NCI-H69 (cell line): Measurements from ENCODE around the gene OR52W1.
"Not testable (repeated sequence)": the region's sequence is repeated elsewhere in the genome, so short reads cannot be mapped to it uniquely, and the experiment has no call there.

Experiments used
- DNase-seq: peaks from one replicate; lab custom pipeline; 2025; lab: John Stamatoyannopoulos, UW

OR52W1 gene

DNA sequence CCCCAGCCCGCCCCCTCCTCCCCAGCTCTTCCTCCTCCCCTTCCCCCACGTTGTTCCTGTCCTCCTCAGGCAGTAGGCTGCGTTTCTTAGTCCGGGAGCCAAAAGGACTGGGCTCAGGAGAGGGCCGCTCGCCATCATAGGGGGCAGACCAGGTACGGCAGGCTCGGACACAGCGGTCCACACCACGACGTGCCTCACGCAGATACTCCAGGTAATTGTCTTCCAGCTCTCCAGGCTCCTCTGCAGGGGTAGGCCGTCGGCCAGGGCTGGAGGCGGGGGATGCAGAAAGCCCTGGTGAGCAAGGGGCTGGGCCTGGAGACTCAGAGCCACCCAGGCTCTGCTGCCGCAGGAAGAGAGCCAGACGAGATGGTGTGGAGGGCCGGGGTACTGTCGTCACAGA, 18.7 kb downstream of the OR52W1 start:
- DNase-seq: no peak

DNA sequence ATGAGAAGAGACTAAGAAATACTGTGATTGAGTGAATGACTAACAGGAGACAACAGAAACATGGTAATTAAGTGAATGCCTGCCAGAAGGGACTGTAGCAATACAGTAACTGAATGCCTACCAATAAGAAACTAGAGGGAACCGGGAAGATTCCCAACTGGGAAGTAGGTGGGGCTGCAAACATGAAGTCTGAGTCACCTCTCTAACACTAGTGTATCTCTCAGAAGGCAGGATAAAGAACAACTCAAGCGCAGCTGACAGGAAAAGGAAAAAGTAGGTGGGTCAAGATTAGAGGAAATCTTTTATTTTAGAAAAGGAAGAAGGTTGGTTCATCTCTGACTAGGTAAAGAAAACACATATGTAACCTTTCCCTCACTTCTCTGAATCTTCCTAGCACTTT, 20.3 kb downstream of the OR52W1 start:
- DNase-seq: peak; percentile 5

DNA sequence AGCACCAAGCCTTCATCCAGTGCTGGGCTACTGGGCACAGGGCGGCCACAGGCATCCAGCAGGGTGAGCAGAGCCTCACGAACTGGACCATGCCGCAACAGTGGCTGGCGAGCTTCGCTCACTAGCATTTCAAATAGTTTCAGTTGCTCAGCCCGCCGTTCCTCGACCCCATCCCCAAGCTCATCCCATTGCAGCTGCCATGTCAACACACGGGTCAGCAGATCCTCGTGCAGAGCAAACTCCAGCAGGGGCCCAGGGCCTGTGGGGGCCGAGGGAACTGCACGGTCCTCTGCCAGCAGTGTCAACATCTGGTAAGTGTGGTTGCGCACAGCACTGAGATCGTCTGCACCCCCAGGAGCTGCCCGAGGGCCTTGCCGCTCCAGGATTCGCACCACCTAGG, 24.8 kb downstream of the OR52W1 start:
- no peak for DNase-seq

DNA sequence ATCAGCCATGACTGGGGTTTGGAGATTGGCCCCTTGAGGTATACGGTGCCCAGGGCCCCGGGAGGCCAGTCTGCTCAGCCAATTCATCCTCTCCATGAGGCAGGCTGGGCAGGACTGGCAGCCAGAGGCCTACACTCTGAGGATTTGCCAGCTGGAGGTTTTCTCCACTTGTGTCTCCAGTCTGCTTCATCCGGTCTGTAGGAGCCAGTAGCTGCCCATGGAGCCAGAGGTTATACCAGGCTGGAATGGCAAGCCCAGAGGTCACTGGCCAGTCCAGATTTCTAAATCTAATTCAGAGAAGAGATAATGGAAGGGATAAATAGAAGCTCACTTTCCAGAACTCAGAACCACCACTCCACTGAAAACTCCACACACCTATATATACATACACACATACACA, 25.4 kb downstream of the OR52W1 start:
- no peak for DNase-seq

DNA sequence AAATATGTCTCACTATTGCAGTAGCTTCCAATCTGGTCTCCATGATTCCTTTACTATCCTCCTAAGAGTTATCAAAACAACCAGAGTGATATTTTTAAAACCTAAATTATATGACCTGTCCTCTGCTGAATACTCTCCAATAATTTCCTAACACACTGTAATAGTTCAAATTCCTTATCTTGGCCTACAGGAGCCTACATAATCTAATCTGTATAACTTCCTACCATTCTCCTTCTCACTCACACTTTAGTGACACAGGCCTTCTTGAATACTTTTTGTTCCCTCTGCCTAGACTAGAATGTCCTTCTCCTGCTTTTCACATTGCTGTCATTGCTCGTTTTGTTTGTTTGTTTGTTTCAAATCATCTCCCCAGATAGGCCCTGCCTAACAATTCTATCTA, 26.0 kb downstream of the OR52W1 start:
- DNase-seq: no peak

DNA sequence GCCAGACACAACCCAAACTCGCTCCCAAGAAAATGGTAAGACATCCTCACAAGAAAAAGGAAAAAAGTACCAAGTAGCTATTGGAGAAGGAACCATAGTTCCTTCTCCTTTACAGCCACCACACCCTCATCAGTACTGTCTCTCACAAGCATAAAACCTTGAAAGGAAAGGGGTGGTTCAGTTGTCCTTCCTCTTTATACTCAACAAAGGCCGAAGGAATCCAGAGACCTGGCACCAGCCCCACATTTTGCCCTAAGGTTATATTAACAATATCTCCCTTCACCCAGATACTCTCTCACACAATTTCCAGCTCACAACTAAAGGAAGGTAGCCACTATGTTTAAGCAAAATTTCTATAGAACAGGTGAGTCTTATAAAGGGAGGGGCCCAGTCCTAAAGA, 26.9 kb downstream of the OR52W1 start:
- DNase-seq: no peak

DNA sequence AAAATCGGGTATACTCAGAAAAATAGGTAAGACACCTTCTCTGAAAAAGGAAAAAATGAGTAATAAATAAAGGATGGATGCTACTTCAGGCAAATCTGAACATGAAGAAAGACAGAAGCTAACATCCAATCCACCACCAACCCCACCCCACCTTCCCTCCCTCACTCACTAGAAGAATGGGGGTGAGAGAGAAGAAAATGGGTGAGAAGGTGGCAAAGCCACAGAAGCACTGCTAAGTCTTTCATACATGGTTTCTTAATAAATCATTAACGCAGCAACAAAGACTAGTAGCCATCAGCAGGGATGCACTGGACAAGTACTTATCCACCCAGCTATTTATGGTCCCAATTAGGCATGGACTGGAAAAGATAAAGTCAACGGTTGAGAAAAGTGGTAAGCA, 29.5 kb downstream of the OR52W1 start:
- DNase-seq: no peak

DNA sequence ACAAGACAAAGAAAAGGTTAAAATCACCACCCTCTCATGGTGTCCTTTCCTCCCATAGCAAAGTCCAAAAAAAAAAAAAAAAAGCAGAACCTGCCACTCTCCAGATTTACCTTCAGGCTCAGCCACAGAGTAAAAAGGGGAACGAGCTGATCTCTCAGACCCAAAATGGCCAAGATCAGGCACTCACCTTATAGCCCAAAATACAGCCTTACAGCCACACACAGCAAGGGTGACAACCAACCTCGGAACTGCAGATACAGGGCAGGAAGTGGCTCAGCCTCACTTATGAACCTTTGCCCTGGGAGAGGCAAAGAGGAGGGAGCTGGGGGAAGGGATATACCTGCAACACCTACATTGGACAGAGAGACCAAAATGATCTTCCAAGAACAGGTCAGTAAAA, 30.9 kb downstream of the OR52W1 start:
- DNase-seq: no peak

DNA sequence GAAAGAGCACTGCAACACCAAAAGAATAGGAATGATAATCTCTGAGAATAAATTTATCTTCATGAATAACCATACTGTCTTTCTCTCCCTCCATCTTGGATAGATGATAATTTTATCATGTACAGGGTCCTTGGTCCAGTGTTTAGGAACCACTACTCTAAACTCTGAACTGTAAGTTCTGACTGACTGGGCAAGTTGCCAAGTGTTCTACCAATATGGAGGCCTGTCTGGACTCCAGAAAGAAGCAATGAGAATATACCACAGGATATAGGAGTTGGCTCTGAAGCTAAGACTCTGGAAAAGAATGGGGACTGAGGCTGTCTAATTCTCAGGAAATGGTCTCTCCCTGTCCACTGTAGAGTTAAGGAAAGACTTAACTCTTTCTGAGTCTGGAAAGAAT, 33.9 kb downstream of the OR52W1 start:
- DNase-seq: peak; percentile 20

DNA sequence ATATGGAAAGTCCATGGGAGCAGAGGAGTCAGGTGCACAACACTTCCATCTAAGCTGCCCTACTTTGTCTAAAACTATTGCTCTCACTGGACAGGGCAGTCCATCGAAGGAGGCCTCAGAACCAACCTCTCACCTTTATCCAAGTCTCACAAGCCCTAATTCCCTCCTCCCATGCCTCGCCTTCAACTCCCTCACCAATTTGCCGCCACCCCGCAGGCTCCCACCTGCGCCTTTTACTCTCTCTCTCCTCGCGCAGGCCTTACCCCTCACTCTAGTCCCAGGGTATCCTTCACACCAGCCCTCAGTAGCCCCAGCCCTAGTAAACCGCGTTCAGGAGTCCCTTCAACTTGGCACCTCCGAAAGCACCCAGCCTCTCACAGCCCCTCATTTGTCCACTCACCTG, 35.0 kb downstream of the OR52W1 start:
- peak; percentile 71 for DNase-seq

DNA sequence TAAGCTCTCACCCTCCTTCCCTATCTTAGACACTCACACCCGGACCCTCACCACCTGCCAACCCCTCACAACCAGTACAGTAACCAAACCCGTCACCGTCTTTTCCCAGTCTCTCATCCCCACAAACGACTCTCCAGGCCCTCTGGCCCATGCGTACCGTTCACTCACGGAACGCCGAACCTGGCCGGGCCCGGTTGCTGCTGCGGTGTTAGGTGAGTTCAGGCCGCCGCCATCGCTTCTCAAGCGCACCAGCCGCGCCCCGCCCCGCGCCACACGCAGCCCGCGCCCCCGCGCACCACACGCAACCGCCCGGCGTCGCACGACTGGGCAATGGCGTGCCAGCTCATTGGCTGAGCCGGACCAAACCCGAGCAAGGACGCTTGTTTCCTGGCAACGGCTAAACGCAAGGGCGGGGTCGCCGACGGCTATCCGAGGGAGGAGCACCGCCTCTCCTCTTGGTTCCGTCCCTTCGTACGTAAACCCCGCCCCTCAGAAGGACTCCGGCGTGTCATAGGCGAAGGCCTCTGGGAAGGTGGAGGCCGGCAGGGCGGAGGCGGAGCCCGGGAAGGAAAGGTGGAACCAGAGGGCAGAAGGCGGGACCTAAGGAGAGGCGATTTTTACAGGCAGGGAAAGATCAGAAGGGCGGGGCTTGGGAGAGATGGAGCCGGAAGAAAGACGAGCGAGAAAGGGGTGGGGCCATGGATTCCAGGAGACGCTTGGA, 35.5 kb downstream of the OR52W1 start, which contains the start of gene FHIP1B:
TSS of gene FHIP1B (minus strand) at position 250 of the 721 bp plus-strand sequence. CDS start 10,120 bp downstream, outside the sequence.
- peak; percentile 100 for DNase-seq

DNA sequence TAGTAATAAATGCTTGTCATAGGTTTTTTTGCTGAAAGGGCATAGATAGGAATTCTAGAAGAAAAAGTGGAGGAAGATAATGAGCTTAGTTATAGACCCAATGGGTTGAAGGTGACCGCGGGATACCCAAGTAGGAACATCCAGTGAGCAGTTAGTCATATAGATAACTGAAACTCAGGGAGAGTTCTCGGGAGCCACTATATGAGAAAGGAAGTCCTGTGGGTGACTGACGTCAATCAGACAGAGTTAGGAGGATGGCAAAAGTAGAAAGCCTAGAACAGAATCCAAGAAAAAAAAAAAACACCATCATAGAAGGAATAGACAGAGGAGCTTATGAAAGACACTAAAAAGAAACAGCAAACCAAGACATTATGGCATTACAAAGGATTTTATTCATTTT, 38.2 kb downstream of the OR52W1 start:
- no peak for DNase-seq

DNA sequence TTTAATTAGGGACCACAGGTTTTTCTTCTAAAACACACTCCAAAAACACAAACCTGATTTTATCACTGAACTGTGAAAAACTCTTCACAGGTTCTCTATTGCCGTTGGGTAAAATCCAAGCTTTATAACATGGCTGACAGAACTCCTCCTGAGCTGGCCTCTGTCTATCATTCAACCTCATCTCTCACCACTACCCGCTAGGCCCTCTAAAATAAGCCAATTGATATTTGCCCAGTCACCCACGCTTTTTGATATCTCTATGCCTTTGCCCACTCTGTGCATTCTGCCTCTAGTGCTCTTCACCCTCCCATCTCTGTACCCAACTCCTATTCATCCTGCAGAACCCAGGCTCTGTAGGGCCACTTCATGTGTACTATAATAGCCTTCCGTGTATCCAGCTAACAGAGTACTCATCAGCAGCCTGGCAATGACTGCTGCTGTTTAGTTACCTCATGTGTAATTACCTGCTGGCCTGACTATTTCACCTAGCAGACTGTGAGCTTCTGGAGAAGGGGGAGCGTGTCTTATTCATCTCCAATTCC, 38.8 kb downstream of the OR52W1 start:
- DNase-seq: peak; percentile 74

DNA sequence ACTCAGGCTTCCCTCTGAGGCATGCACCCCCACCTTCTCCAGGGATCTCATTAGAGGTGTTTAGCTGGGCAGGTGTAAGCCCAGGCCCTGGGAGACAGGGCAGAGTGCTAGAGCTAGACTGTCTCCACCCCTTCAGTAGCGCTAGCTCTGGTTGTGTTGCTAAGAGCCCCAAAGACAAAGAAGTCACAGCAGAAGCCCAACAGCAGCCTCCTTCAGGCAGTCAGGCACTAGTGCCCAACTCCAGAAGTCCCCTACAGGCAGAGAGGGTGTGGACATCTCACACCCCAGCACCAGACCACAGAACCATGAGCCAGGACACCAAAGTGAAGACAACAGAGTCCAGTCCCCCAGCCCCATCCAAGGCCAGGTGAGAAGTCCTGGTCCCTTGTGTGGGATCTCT, 39.9 kb downstream of the OR52W1 start, which contains the start of gene CNGA4:
TSS of gene CNGA4 (plus strand) at position 188 of the 400 bp plus-strand sequence. CDS start at position 306, 118 bp downstream.
- peak; percentile 76 for DNase-seq

DNA sequence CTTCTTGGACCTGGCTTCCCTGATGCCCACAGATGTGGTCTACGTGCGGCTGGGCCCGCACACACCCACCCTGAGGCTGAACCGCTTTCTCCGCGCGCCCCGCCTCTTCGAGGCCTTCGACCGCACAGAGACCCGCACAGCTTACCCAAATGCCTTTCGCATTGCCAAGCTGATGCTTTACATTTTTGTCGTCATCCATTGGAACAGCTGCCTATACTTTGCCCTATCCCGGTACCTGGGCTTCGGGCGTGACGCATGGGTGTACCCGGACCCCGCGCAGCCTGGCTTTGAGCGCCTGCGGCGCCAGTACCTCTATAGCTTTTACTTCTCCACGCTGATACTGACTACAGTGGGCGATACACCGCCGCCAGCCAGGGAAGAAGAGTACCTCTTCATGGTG, 41.1 kb downstream of the OR52W1 start:
- DNase-seq: no peak

DNA sequence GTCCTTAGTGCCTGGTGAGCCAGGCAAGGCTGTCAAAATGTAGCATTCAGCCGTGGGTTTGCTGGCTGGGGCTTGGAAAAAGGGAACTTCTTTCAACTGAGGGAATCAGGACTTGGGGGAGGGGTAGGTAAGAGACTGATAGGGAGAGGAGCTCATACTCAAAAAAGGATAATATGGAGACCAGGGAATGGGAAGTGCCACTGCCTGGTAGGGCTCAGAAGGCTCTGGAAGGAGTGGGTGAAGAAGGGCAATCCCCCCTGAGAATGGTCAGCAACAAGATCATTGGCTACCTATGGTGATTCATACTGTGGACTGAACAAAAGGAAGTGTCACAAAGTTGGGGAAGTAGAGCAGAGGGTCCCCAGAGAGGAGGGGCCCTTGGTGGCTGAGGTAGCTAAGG, 41.8 kb downstream of the OR52W1 start:
- DNase-seq: no peak

DNA sequence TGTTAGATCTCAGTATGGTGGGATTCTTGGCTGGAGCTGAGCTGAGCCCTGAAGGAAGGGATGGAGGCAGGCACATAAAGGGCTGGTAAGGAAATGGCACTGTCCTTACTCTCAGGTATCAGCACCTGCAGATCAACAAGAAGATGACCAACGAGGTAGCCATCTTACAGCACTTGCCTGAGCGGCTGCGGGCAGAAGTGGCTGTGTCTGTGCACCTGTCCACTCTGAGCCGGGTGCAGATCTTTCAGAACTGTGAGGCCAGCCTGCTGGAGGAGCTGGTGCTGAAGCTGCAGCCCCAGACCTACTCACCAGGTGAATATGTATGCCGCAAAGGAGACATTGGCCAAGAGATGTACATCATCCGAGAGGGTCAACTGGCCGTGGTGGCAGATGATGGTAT, 42.3 kb downstream of the OR52W1 start:
- no peak for DNase-seq

DNA sequence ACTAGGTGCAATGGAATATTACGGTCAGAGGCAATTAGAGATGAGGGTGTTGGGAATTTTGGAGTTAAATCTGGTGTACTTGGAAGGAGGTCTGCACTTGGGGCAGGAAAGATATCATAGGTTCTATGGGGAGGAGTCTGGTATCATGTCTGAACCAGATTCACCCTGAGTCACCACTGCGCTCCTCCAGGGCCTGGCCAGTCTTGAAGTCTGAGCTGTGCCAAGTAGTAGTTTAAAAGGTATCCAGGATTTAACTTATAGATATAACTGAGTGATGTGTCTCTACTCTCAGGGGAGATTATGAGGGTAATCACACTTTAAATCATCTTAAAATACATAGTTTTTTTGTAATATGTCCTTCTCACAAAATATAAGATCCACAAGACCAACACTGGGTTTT, 46.5 kb downstream of the OR52W1 start:
- DNase-seq: no peak

DNA sequence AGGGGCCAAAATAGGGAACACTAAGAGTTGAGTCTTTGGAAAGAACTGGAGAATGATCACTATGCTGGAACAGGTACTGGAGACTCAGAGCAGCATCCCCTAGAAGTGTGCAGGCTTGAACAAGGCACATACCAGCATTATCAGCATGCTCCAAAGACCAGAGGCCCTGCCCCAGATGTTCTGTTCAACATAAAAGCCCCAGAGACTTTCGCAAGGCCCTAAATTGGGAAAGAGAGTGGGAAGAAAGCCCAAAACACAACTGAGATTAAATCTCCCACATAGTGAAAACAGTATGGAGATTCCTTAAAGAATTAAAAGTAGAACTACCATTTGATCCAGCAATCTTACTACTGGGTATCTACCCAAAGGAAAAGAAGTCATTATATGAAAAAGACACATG, 49.2 kb downstream of the OR52W1 start:
- no peak for DNase-seq

DNA sequence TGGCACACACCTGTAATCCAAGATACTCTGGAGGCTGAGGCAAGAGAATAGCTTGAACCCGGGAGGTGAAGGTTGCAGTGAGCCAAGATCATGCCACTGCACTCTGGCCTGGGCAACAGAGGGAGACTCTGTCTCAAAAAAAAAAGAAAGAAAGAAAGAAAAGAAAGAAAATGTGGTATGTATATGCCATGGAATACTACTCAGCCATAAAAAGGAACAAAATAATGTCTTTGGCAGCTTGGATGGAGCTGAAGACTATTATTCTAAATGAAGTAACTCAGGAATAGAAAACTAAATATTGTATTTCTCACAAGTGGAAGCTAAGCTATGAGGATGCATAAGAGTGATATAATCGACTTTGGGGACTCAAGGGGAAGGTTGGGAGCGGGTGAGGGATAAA, 49.9 kb downstream of the OR52W1 start:
- DNase-seq: not testable (repeated sequence)
